ENCODE results near the gene P3H4. TPM values are rescaled to one million over a fixed set of nuclear protein-coding genes. Genes with fewer than 3 reads are reported as not detected.

The P3H4 gene
- total RNA-seq, 1 experiment from 2014 or later, result 29.6 TPM

DNA sequence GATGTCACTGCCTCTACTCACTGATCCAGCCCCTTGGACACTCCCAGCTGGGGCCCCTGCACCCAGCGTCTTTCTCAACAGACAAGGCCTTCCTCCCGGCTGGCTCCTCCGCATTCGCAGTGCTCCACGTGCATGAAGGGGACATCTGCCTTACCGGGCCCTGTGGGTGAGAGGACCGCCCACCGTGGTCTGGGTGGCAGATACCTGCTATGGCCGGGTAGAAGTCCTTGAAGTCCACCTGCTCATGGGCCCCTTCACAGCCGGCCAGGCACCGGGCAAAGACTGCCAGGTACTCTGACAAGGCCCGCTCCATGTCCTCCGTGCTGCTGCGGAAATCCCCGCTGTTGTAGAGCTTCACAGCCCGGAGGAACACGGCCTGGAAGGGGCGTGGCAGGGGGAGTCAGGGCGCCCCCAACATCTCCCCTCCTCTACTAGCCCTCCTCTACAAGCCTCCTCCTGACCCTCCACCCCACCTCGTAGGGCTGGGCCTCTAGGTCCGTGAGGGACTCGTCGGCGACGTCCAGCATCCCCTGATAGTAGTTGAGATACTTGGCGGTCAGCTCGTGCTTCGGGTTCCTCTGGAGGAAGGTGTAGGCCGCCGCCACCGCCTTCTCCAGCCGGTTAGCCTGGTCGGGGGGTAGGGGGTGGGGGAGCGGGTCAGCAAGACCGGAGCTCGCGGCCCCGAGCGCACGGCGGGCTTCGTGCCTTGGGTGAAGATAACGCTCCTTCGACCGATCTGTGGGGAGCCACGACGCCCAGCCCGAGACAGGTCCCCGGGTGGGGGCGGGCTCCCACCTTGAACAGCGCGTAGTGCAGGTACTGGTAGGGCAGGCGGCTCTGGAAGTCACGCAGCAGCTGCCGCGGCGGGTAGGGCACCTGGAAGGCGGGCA is 845 bp downstream of the P3H4 start:
- no peak for TF ChIP-seq EZH2 (IDR thresholded peaks at IDR 0.05; ENCODE audit: low read length, unreplicated experiment)
- no peak for TF ChIP-seq CTCF (conservative IDR thresholded peaks at IDR 0.05; ENCODE audit: low read depth, low read length)
- TF ChIP-seq EZH2phosphoT487 (IDR thresholded peaks at IDR 0.05; ENCODE audit: borderline replicate concordance, low read length), result no peak
- Histone ChIP-seq H3K36me3 (ENCODE audit: low read depth, low read length) (no peaks in the 10 kb centered on the region), H2AFZ (ENCODE audit: low read length) (peak overlapping the region; percentile 88; the same call in 1 of the 2 replicates), H3K4me1 (ENCODE audit: insufficient read depth, low read length) (peaks cover 27% of the 10 kb centered on the region), H3K9ac (ENCODE audit: low read length) (peak overlapping the region; percentile 83), H3F3A (ENCODE audit: low read length, unreplicated experiment) (no peaks in the 10 kb centered on the region), H3K27ac (ENCODE audit: low read length) (peak overlapping the region; percentile 65), H3K9me2 (replicated peaks; ENCODE audit: low read length) (no peaks in the 10 kb centered on the region), H3K79me2 (ENCODE audit: low read length) (peaks cover 49% of the 10 kb centered on the region), H3K27me3 (ENCODE audit: low read length) (no peaks in the 10 kb centered on the region), H3K4me3 (ENCODE audit: low read length) (peak overlapping the region; percentile 85), H3K4me2 (ENCODE audit: low read length) (peak overlapping the region; percentile 99), H3K9me3 (ENCODE audit: low read length) (no peaks in the 10 kb centered on the region), H4K20me1 (ENCODE audit: low read length) (no peaks in the 10 kb centered on the region)
- no peak for DNase-seq
- TSS peak; percentile 37 for BruUV-seq (replicated peaks)
- ATAC-seq, result peak; percentile 6
- ChIA-PET POLR2A (ENCODE audit: unreplicated experiment) (no interaction called here), CTCF (interaction anchor here (0.5 to 0.6 kb wide), 2 partner anchors 26 to 948 kb away, joined by 3 read pairs; no protein-coding TSS in a partner anchor)
- intact Hi-C loops (cut with micrococcal nuclease), result no loop called here

DNA sequence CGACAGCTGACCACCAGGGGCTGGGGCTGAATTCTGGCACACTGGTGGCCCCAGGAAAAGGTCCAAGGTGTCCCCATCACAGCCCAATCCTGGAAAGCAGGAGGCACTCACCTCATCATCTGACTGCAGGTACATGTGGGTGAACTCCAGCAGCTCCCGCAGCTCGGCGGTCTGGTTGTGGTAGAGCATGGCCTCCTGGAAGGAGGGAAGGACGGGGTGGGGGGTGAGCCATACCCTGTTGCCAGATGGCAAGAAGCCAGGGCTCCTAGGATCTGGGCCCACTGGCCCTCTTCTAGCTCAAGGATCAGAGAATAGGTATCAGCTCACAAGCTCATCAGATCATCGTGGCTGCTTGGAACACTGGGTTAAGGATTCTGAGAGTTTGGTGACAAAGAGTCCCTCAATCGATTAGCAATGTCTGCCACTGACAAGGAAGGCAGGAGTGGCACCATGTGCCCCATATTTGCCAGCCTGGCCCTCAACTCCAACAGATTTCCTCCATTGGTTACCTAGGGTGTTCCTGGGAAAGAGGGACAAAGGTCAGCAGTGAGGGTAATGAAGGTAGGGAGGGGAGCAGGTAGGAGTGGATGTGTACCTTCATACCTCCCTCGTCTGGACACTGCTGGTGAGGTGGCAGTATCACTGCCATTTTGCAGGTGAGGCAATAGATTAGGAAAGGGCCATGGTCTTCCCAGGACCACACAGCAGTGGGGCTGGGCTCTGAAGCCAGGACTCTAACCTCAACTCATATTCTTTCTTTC is 4.9 kb downstream of the P3H4 start:
- no peak for DNase-seq
- CTCF ChIA-PET, result no interaction called here

More for the DNA sequence above, 4.9 kb downstream of the P3H4 start:
- Histone ChIP-seq H3K4me3 (ENCODE audit: low read length) (no peak overlapping the region), H3K36me3 (ENCODE audit: low read depth, low read length) (no peaks in the 10 kb centered on the region), H3K27ac (ENCODE audit: low read length) (no peak overlapping the region), H3K4me2 (ENCODE audit: low read length) (no peak overlapping the region), H3K9me2 (replicated peaks; ENCODE audit: low read length) (no peaks in the 10 kb centered on the region), H3K4me1 (ENCODE audit: insufficient read depth, low read length) (peaks cover 14% of the 10 kb centered on the region), H2AFZ (ENCODE audit: low read length) (no peak overlapping the region), H4K20me1 (ENCODE audit: low read length) (no peaks in the 10 kb centered on the region), H3K9me3 (ENCODE audit: low read length) (no peaks in the 10 kb centered on the region), H3F3A (ENCODE audit: low read length, unreplicated experiment) (no peaks in the 10 kb centered on the region), H3K9ac (ENCODE audit: low read length) (no peak overlapping the region), H3K27me3 (ENCODE audit: low read length) (no peaks in the 10 kb centered on the region), H3K79me2 (ENCODE audit: low read length) (peaks cover 28% of the 10 kb centered on the region)
- no peak for ATAC-seq
- POLR2A ChIA-PET (ENCODE audit: unreplicated experiment), result no interaction called here
- TF ChIP-seq CTCF (conservative IDR thresholded peaks at IDR 0.05; ENCODE audit: low read depth, low read length) (no peak), EZH2 (IDR thresholded peaks at IDR 0.05; ENCODE audit: low read length, unreplicated experiment) (no peak), EZH2phosphoT487 (IDR thresholded peaks at IDR 0.05; ENCODE audit: borderline replicate concordance, low read length) (no peak)
- BruUV-seq (replicated peaks), result no TSS peak
- intact Hi-C loops (cut with micrococcal nuclease), result no loop called here
